Measurements from ENCODE around the gene PTH2.
"Not testable (repeated sequence)": the region's sequence is repeated elsewhere in the genome, so short reads cannot be mapped to it uniquely, and the experiment has no call there.

Gene PTH2

GRCh38 chr19:49378512-49378911 lies 44.7 kb downstream of the PTH2 start:
- DNase-seq (ENCODE audit: low spot score) = no peak

GRCh38 chr19:49374665-49375434 lies 48.4 kb downstream of the PTH2 start:
- DNase-seq (ENCODE audit: low spot score) = no peak

- not testable (repeated sequence) for DNase-seq (ENCODE audit: low spot score)
These were observed 50.1 kb downstream of the PTH2 start for GRCh38 chr19:49373174-49373573.
